ENCODE measurements around the gene DLEC1.

- TF ChIP-seq POLR2A (IDR thresholded peaks at IDR 0.05; ENCODE audit: low read depth, low read length) (no peak), POLR2AphosphoS5 (IDR thresholded peaks at IDR 0.05; ENCODE audit: low read depth, low read length) (no peak)
These were observed 80.2 kb downstream of the DLEC1 start for GRCh38 chr3:38119248-38119544.
